ENCODE data around the gene PPM1H. TPM values are rescaled to one million over a fixed set of nuclear protein-coding genes. Genes with fewer than 3 reads are reported as not detected.
"Not testable (repeated sequence)": the region's sequence is repeated elsewhere in the genome, so short reads cannot be mapped to it uniquely, and the experiment has no call there.

Gene PPM1H
- total RNA-seq, 1 donor from 2014 or later = 5.1 TPM

GRCh38 chr12:62738616-62739015, 196.3 kb downstream of the PPM1H start:
- no peak for DNase-seq (ENCODE audit: low spot score)

GRCh38 chr12:62738105-62738504, 196.8 kb downstream of the PPM1H start:
- no peak for DNase-seq (ENCODE audit: low spot score)

GRCh38 chr12:62737615-62738014, 197.3 kb downstream of the PPM1H start:
- DNase-seq (ENCODE audit: low spot score) = no peak

DNA sequence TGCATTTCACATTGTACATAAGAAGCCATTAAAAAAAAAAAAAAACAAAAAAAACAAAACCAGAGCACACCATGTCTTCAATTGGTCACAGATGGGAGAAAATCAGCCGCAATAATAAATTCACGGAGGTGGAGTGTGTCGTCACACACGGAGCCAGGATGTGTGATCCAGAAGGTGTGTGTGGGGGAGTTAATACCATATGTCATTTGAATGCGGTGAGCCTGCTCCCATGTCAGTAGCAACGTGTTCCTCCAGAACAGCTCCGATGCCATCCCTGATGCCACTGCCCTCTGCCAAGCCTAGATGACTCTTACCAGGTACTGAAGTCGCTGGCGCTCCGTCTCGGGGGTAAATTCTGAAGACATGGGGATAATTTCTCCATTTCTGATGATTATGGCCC, 197.8 kb downstream of the PPM1H start:
- DNase-seq (ENCODE audit: low spot score) = no peak

DNA sequence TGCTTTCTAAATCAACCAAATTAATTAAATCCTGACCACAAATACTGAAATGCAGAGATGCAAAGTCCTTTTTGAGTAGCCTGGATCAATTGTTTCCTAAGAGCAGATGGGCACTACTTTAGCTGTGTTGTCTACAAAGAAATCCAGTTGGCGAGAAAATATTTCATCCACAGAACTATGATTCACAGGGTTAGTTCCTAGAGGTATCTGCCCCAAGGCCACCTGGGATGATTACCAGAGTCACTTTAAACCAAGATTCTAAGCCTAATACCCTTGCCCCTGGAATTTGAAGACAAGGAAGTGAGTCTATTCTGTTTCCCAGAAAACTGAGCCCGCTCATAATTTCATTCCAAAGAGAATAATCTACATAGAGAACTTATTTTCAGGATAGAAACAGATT, 198.4 kb downstream of the PPM1H start:
- no peak for DNase-seq (ENCODE audit: low spot score)

- DNase-seq (ENCODE audit: low spot score) = no peak
Observed at GRCh38 chr12:62732861-62733427, 202.0 kb downstream of the PPM1H start.

DNA sequence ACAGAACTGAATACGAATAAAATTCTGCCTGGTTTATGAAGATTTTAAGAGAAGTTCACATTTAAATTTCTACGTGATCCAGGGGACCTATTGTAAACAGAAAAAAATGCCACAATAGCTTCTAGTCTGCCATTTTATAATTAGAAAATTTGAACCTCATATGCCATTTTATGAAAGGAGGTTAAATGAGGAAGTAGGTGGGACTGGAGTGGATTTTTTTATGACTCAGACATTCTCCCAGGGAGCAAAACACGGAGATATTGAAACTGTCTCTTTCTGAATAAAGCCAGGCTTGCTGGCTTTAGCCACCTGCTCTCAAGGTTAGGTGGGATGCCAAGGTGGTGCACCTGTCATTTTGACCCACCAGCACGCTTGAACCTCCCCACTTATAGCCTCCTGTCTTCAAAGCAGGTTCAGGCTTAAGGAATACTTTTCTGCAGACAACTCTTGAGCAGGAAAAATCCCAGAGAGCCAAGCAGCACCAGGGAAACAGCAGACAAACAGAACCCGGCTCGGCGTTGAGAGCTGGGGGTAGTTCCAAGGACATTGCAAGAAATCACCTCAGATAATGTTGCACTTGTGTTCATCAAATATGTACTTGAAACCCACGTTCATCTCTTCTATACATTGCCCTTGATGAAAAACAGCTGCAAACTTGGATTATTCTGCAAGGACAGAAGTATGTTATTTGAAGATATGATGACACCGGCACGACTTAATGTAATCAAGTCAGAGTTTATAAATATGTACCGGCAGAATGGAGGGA, 203.7 kb downstream of the PPM1H start:
- DNase-seq (ENCODE audit: low spot score) = no peak

DNA sequence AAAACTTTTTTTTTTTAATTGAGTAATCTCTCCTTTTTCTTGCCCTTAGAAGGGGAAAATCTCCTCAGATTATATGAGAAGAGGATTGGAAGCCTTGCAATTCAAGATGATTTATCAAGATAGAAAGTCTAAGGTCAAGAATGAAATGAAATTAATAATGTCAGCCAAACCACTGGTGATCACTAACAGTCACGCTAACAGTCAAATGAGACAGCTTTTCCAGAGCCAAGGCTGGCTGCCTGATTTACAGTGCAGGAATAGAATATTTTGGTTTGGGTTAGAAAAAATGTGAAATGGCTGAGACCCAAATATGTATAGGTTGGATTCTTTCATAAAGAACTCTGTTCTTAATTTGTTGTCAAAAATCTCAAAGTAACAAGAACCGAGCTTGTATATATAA, 204.3 kb downstream of the PPM1H start:
- no peak for DNase-seq (ENCODE audit: low spot score)

GRCh38 chr12:62729579-62730544, 205.1 kb downstream of the PPM1H start:
- not testable (repeated sequence) for DNase-seq (ENCODE audit: low spot score)

GRCh38 chr12:62728741-62729140, 206.2 kb downstream of the PPM1H start:
- no peak for DNase-seq (ENCODE audit: low spot score)

- DNase-seq (ENCODE audit: low spot score) = no peak
Observed at GRCh38 chr12:62726471-62726980, 208.4 kb downstream of the PPM1H start.

GRCh38 chr12:62725781-62726180, 209.2 kb downstream of the PPM1H start:
- no peak for DNase-seq (ENCODE audit: low spot score)

DNA sequence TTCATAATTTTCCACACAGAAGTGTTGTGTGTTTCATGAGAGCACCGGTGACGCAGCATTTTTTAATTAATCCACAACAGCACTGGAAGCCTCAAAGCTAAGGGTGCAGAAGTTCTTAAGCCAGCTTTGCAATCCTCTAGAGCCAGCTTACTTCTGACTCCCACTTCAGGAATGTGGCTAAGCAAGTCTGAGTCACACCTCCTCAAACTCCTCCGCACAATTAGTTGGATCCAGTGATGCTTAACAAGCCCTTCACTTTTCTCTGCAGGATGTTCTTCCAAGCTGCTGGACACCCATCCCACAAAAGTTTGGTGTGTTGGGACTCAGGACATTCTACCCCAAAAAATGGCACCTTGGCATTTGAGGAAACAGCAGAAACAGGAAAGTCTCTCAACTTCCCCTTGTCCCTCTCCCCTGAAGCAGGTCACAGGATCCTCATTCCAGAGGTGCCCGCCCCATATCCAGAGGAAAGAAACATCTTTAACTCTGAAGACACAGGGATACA, 210.0 kb downstream of the PPM1H start:
- no peak for DNase-seq (ENCODE audit: low spot score)

GRCh38 chr12:62724285-62724684, 210.7 kb downstream of the PPM1H start:
- no peak for DNase-seq (ENCODE audit: low spot score)

DNA sequence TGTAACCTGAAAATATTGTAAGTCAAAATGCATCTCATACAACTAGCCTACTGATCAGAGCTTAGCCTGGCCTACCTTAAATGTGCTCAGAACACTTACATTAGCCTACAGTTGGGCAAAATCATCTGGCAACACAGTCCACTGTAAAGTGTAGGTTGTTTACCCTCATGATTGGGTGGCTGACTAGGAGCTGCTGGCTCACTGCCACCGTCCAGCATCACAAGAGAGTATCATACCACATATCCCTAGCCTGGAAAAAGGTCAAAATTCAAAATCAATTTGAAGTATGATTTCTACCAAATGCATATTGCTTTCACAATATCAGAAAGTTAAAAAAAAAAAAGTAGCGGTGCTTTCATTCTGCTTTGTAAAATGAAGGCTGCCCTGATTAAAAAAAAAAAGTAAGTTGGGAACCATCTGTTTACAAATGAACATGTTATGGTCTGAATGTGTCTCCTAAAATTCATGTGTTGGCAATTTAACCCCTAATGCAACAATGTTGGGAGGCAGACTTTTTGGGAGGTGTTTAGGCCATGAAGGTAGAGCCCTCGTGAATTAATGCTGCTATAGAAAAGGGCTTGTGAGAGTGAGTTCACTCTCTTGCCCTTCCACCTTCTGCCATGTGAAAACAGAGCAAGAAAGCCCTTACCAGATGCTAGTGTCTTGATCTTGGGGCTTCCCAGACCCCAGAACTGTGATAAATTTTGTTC, 211.8 kb downstream of the PPM1H start:
- DNase-seq (ENCODE audit: low spot score) = no peak

- DNase-seq (ENCODE audit: low spot score) = no peak
Observed at GRCh38 chr12:62720661-62721330, 214.2 kb downstream of the PPM1H start.

GRCh38 chr12:62720025-62720424, 214.9 kb downstream of the PPM1H start:
- no peak for DNase-seq (ENCODE audit: low spot score)

DNA sequence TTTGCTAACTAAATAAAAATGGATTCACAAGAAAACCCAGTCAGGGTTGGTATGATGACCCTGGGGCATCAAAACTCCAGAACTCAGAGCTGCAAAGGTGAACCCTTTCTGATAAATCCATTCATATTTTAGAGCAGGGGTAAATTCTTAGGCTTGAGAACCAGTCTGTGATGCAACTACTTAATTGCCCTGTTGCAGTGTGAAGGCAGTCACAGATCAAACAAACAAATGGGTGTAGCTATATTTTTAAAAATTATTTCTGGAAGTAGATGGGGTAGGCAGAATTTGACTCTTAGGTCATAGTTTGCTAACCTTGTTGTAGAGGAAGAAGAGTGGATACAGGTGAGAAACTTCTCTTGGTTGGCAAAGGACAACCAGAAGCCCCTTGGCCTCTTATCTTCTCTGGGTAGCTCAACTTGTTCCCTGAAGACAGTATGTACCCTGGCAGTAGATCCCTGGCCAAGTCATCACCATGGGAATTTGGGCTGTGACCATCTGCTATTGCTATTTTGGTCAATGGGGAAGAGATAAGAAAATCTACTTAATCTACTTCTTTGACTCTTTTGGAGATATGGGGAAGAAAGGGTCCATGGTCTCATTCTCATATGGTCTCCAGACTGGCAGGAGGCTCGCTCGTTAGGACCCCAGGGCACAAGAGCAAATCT, 216.1 kb downstream of the PPM1H start:
- DNase-seq (ENCODE audit: low spot score) = no peak

DNA sequence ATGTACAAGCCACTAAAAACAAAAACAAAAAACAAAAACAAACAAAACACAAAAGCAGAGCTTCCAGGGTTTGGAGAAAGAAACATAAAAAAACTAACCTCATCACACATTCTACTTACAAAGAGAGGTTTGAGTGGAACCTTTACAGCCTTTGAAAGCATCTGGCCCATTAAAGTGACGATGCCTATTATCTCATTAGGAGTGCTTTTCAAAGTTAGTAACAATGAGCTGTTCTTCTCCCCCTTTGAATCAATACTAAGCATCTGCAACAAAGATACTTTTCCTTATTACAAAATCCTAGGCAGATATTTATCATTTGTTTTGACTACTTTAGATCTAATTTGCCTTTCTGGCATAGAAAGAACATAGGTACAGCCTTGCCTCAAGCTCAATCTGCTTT, 217.3 kb downstream of the PPM1H start:
- DNase-seq (ENCODE audit: low spot score) = no peak

All from mesenteric fat pad (tissue), 1 donor.